HTR-8/SVneo (cell line): ENCODE data around the gene SDK2.
A peak's percentile ranks its signal among the peaks of the same experiment; 100 is the strongest.

Experiments used
- DNase-seq: peaks from one replicate; pipeline ENCODE4 v3.0.0; 2011; ENCODE audit warnings: low spot score, mixed read lengths; ENCODE audit not compliant: insufficient read length
- FAIRE-seq: peaks from 2 replicates; lab custom pipeline; 2011; peaks lifted over from hg19 to GRCh38; lab: Jason Lieb, UNC

Gene SDK2

GRCh38 chr17:73445466-73445865 lies 198.8 kb downstream of the SDK2 start:
- FAIRE-seq, result no peak
- DNase-seq, result no peak

DNA sequence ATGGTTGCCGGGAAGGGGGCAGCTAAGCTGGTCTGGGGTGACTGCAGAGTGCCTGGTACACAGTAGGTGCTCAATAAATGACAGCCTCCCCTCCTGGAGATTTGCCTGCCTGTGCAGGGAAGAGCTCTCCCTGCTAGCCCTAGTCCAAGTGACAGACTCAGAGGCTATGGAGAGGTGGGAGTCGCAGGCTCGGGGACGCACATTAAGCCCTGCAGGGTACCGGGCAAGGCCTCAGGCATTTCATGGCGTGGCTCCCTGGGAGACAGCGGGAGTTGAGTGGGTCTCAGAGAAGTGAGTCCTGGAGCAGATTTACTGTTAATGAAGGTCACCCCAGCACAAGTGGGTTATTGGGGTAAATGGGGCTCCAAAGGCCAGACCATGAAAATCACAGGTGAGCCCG lies 200.2 kb downstream of the SDK2 start:
- no peak for DNase-seq
- no peak for FAIRE-seq

GRCh38 chr17:73439597-73439996 lies 204.6 kb downstream of the SDK2 start:
- FAIRE-seq, result no peak
- no peak for DNase-seq

DNA sequence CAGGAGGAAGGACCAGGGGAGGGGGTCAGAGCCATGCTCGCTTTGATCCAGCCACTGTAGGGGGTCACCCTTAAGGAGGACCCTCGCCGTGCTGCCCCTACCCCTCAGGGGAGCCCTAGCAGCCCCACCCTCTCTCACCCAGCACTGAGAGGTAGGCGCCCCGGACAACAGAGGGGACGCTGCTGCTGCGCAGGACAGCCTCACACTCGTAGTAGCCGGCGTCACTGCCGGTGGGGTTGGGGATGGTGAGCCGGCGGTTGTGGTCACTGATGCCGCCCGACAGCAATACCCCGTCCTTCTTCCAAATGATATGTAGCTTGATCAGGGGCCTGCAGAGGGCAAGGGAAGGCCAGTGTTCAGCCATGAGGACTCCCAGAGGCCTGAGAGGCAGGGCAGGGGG lies 206.4 kb downstream of the SDK2 start:
- FAIRE-seq, result peak; percentile 55
- DNase-seq, result no peak

GRCh38 chr17:73436954-73437353 lies 207.3 kb downstream of the SDK2 start:
- FAIRE-seq, result peak; percentile 70
- DNase-seq, result peak; percentile 44

DNA sequence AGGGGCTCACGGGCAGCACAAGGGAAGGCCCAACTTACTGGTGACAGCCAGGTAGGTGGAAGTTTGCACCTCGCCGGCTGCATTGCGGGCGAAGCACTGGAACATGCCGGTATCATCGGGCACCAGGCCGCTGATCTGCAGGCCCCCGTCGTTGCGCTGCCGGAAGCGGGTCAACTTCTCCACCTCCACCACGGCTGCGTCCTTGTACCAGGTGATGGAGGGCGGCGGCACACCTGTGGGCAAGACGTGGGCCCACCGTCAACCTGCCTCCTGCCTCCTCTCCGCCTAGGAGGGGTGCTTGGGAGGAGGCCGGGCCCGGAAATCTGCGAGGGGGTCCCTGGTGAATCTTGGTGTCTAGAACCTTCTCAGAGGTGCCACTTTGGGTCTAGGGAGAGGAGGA lies 208.8 kb downstream of the SDK2 start:
- no peak for DNase-seq
- FAIRE-seq, result no peak

DNA sequence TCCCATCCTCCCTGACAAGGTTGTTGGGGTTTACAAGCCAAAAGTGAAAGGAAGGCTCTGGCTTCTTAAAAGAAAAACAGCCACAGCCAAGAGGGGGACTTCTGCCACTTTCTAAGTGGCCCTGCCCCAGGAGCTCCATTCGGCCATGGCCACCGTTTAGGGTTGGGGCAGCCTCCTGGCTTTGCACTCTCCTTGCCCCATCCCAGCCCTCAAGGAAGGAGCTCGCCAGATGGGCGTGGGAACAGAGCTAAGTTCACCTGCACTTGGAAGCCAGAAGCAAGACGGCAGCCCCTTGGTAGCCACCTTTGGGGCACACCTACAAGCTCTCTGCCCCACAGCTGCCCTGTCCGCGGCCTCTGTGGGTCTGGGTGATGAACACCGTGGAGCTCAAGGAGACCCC lies 210.1 kb downstream of the SDK2 start:
- DNase-seq (no peak), FAIRE-seq (no peak)

- FAIRE-seq, result no peak
- no peak for DNase-seq
Observed at GRCh38 chr17:73433501-73433900, 210.7 kb downstream of the SDK2 start.

DNA sequence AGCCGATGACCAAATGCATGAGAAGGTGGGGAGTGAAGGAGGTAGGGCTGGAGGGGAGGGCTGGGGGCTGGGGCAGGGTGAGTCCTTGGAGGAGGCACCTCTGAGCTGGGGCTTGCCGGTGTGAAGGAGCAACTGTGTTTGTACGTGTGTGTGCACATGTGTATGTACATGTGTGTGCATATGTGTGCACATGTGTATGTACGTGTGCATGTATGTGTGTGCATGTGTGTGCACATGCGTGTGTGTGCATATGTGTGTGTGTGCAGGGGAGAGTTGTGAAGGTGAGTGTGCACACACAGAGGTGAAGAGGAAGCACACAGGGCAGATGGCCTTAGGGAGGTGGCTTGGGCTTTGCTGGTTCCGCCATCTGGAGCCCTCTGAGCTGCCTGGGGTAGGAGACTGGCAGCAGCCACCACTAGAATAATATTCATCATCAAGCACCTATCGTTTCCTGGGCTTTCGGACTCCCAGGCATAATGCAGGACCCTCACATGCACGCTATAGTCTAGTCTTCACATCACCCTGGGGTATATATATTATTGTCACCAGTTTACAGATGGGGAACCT lies 211.5 kb downstream of the SDK2 start:
- FAIRE-seq, result peak; percentile 88
- no peak for DNase-seq

DNA sequence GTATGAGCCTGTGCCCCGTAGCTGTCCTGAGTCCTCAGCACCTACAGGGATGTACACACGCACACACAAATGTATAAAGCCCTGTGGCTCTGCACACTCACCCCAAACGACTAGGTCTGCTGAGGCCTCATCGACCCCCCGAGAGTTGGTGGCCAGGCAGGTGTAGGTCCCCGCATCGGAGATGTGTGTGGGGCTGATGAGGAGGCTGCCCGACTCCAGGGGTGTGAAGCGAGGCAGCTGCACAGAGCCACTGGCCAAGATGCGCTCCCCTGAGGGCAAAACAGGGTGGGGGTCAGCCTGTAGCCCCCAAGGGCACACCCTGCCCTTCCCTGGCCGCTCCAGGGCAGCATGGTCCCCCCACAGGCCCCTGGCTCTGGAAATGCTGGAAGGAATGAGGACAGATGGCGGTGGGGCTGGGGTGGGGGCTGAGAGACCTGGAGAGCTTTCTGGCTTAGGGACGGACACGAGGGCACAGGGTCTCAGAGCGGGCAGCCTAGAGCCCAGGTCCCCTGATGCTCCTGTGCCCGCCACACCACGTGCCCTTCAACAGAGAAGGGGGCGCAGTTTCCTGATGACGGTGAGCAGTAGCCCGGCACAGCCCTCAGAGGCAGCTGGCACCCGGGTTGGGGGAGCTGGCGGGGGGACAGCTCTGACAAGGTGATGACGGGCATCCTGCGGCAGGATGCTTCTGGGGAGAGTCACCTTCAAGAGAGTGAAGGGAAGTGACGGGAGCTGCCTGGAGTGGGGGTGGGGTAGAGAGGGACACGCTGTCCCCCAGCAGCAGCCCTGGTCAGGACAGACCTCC lies 212.6 kb downstream of the SDK2 start:
- DNase-seq (no peak), FAIRE-seq (no peak)

GRCh38 chr17:73430848-73431247 lies 213.4 kb downstream of the SDK2 start:
- DNase-seq (no peak), FAIRE-seq (no peak)

GRCh38 chr17:73430165-73430680 lies 214.0 kb downstream of the SDK2 start:
- DNase-seq (no peak), FAIRE-seq (no peak)

GRCh38 chr17:73429440-73430164 lies 214.6 kb downstream of the SDK2 start:
- DNase-seq, result peak; percentile 96
- FAIRE-seq, result peak; percentile 55

GRCh38 chr17:73427198-73427597 lies 217.0 kb downstream of the SDK2 start:
- no peak for DNase-seq

DNA sequence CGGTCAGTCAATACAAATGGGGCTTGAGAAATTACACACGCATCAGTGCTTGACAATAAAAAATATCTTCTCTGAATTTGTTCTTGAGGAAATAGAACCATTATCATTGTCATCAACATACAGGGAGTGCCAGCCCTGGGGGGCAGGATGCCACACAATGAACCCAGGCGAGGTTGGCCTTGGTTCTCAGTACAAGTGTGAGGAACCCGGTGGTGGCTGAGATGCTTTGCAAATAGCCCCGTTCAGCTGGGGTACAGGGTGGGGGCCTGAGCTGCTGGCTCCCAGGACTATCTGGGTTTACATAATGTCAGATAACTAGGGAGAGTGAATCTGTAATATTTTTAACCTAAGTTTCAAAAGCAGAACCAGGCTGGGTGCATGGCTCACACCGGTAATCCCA lies 219.7 kb downstream of the SDK2 start:
- FAIRE-seq (no peak), DNase-seq (no peak)

More at GRCh38 chr17:73427198-73427597, 217.0 kb downstream of the SDK2 start:
- no peak for FAIRE-seq

DNA sequence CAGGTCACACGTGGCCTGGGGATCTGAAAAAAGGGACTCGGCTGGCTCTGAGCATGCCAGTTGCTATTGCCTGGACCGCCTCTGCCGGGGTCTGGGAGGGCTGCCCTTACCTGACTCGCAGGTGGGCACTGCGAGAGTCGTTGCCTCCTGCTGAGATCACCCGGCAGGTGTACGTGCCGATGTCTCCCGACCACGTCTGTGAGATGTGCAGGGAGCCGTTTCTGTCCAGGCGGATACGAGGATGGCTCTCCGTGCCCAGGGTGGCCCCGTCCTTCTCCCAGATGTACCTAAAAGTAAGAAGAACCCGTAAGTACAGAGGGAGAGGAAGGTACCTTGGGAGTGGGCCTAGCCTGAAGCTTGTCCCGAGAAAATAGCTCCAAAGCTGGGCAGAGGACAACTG lies 220.4 kb downstream of the SDK2 start:
- FAIRE-seq, result peak; percentile 23
- DNase-seq, result no peak

DNA sequence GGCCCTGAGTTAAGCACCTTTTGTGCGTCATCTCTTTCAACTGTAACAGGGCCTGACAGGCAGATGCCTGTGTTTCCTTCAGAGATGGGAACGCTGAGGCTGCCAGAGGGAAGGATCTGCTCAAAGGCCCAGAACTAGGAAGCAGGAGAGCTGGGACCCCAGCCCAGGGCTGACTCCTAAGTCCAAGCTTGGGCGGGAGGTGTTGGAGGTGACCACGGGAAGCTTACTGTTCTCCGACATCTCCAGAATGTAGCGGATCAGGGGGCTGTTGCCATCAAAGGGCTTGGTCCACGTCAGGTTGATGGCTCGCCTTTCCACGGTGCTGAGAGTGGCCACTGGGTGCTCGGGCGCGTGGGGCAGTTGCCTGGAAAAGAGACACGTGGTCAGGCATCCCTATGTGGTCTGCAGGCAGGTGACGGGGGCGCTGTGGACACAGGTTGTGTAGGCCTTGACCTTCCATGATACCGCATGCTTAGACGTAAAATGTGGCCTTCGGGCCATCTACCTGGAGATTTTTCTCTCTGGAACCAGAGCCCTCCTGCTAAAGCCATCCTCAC lies 221.0 kb downstream of the SDK2 start:
- FAIRE-seq, result no peak
- no peak for DNase-seq

GRCh38 chr17:73422121-73422520 lies 222.1 kb downstream of the SDK2 start:
- DNase-seq (no peak), FAIRE-seq (peak; percentile 9)

DNA sequence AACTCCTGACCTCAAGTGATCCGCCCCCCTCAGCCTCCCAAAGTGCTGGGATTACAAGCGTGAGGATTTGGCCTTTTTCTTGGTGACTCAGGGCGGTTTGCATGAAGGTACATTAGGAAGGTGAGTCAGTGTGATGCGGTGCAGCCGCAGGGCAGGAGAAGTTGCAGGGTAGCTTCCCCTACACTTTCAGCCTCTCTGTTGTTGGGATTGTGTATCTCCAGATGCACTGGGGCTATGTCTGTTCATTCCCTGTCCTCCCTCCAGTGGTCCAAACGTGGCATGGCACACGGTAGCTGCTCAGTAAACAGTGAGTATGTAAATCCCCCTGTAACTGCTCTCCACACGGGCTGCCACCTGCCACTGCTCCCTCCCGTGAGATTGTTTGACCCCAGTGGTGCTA lies 223.3 kb downstream of the SDK2 start:
- FAIRE-seq, result peak; percentile 62
- peak; percentile 51 for DNase-seq

GRCh38 chr17:73419881-73420280 lies 224.4 kb downstream of the SDK2 start:
- DNase-seq (no peak), FAIRE-seq (no peak)

- no peak for DNase-seq
- no peak for FAIRE-seq
Observed at GRCh38 chr17:73419051-73419450, 225.2 kb downstream of the SDK2 start.
